ENCODE measurements around the gene SPSB2. TPM values are rescaled to one million over a fixed set of nuclear protein-coding genes. Genes with fewer than 3 reads are reported as not detected.
"Not testable (repeated sequence)": the region's sequence is repeated elsewhere in the genome, so short reads cannot be mapped to it uniquely, and the experiment has no call there.

SPSB2 gene
- total and polyA plus RNA-seq, 9 donors = 3.2 to 8.4 (median 6.7) TPM

- peaks cover 36% of the 10 kb centered on the region for H3K27me3 ChIP-seq (ENCODE audit: control insufficient read depth, insufficient read depth, low read length)
- 18% methylated on average over 8 of the region's 29 CpGs for WGBS (ENCODE audit: insufficient coverage)
- DNase-seq = no peak
- H3K36me3 ChIP-seq (ENCODE audit: control insufficient read depth, insufficient read depth, low read length) = no peaks in the 10 kb centered on the region
- H3K4me1 ChIP-seq (ENCODE audit: control insufficient read depth, insufficient read depth, low read length) = peaks cover 13% of the 10 kb centered on the region
- H3K9me3 ChIP-seq (replicated peaks; ENCODE audit: control insufficient read depth, low read depth, low read length) = no peaks in the 10 kb centered on the region
- H3K4me3 ChIP-seq (ENCODE audit: low read length) = peak overlapping the region; percentile 43
- no peak overlapping the region for H3K27ac ChIP-seq (ENCODE audit: low read length)
These were observed 42.1 kb upstream of the SPSB2 start for GRCh38 chr12:6914947-6915788.

- Histone ChIP-seq H3K4me1 (ENCODE audit: control insufficient read depth, insufficient read depth, low read length) (peaks cover 13% of the 10 kb centered on the region), H3K27ac (ENCODE audit: low read length) (no peak within 1 kb of the TSS), H3K9me3 (replicated peaks; ENCODE audit: control insufficient read depth, low read depth, low read length) (no peaks in the 10 kb centered on the region), H3K36me3 (ENCODE audit: control insufficient read depth, insufficient read depth, low read length) (no peaks in the 10 kb centered on the region), H3K4me3 (ENCODE audit: low read length) (peak within 1 kb of the TSS; percentile 43), H3K27me3 (ENCODE audit: control insufficient read depth, insufficient read depth, low read length) (peaks cover 36% of the 10 kb centered on the region)
- peak; percentile 83 for DNase-seq
- WGBS (ENCODE audit: insufficient coverage) = under 1% methylated on average over 63 of the region's 68 CpGs
These were observed 41.3 kb upstream of the SPSB2 start, which contains the start of gene ENO2 for GRCh38 chr12:6914246-6914946. Gene ENO2 (plus strand): TSS chr12:6914580. CDS start chr12:6915833, 1,253 bp downstream.

GRCh38 chr12:6912164-6912935, 39.2 kb upstream of the SPSB2 start:
- DNase-seq = no peak
- H3K9me3 ChIP-seq (replicated peaks; ENCODE audit: control insufficient read depth, low read depth, low read length) = no peaks in the 10 kb centered on the region
- no peak overlapping the region for H3K4me3 ChIP-seq (ENCODE audit: low read length)
- peaks cover 36% of the 10 kb centered on the region for H3K27me3 ChIP-seq (ENCODE audit: control insufficient read depth, insufficient read depth, low read length)
- peaks cover 6% of the 10 kb centered on the region for H3K36me3 ChIP-seq (ENCODE audit: control insufficient read depth, insufficient read depth, low read length)
- 85% methylated on average over 11 of the region's 15 CpGs for WGBS (ENCODE audit: insufficient coverage)
- H3K4me1 ChIP-seq (ENCODE audit: control insufficient read depth, insufficient read depth, low read length) = peaks cover 13% of the 10 kb centered on the region
- no peak overlapping the region for H3K27ac ChIP-seq (ENCODE audit: low read length)

GRCh38 chr12:6909421-6910145, 36.5 kb upstream of the SPSB2 start:
- no peaks in the 10 kb centered on the region for H3K9me3 ChIP-seq (replicated peaks; ENCODE audit: control insufficient read depth, low read depth, low read length)
- 94% methylated on average over 3 of the region's 4 CpGs for WGBS (ENCODE audit: insufficient coverage)
- H3K36me3 ChIP-seq (ENCODE audit: control insufficient read depth, insufficient read depth, low read length) = peaks cover 6% of the 10 kb centered on the region
- H3K27me3 ChIP-seq (ENCODE audit: control insufficient read depth, insufficient read depth, low read length) = peaks cover 25% of the 10 kb centered on the region
- H3K4me3 ChIP-seq (ENCODE audit: low read length) = no peak overlapping the region
- H3K27ac ChIP-seq (ENCODE audit: low read length) = no peak overlapping the region
- H3K4me1 ChIP-seq (ENCODE audit: control insufficient read depth, insufficient read depth, low read length) = peaks cover 14% of the 10 kb centered on the region
- DNase-seq = no peak

- over 99% methylated on average over 8 of the region's 11 CpGs for WGBS (ENCODE audit: insufficient coverage)
- H3K9me3 ChIP-seq (replicated peaks; ENCODE audit: control insufficient read depth, low read depth, low read length); H3K27ac ChIP-seq (ENCODE audit: low read length); H3K4me3 ChIP-seq (ENCODE audit: low read length); H3K36me3 ChIP-seq (ENCODE audit: control insufficient read depth, insufficient read depth, low read length); DNase-seq: not testable (repeated sequence)
- Histone ChIP-seq H3K4me1 (ENCODE audit: control insufficient read depth, insufficient read depth, low read length) (peaks cover 13% of the 10 kb centered on the region), H3K27me3 (ENCODE audit: control insufficient read depth, insufficient read depth, low read length) (peaks cover 14% of the 10 kb centered on the region)
These were observed 35.0 kb upstream of the SPSB2 start for GRCh38 chr12:6908141-6908540.

GRCh38 chr12:6905414-6906040, 32.4 kb upstream of the SPSB2 start:
- Histone ChIP-seq H3K27me3 (ENCODE audit: control insufficient read depth, insufficient read depth, low read length) (no peaks in the 10 kb centered on the region), H3K4me1 (ENCODE audit: control insufficient read depth, insufficient read depth, low read length) (peaks cover 13% of the 10 kb centered on the region), H3K4me3 (ENCODE audit: low read length) (peak overlapping the region; percentile 73), H3K27ac (ENCODE audit: low read length) (peak overlapping the region; percentile 89), H3K9me3 (replicated peaks; ENCODE audit: control insufficient read depth, low read depth, low read length) (no peaks in the 10 kb centered on the region), H3K36me3 (ENCODE audit: control insufficient read depth, insufficient read depth, low read length) (peaks cover 6% of the 10 kb centered on the region)
- 50% methylated on average over 3 of the region's 5 CpGs for WGBS (ENCODE audit: insufficient coverage)
- no peak for DNase-seq

GRCh38 chr12:6904280-6905276, 31.5 kb upstream of the SPSB2 start, which contains the start of gene LRRC23:
Gene LRRC23 (plus strand): TSS chr12:6904822. CDS start chr12:6905634, 812 bp downstream.
- H3K36me3 ChIP-seq (ENCODE audit: control insufficient read depth, insufficient read depth, low read length) = peaks cover 6% of the 10 kb centered on the region
- H3K9me3 ChIP-seq (replicated peaks; ENCODE audit: control insufficient read depth, low read depth, low read length) = no peaks in the 10 kb centered on the region
- DNase-seq = peak; percentile 99
- peak within 1 kb of the TSS; percentile 89 for H3K27ac ChIP-seq (ENCODE audit: low read length)
- WGBS (ENCODE audit: insufficient coverage) = 1% methylated on average over 25 of the region's 34 CpGs
- H3K4me1 ChIP-seq (ENCODE audit: control insufficient read depth, insufficient read depth, low read length) = peaks cover 13% of the 10 kb centered on the region
- no peaks in the 10 kb centered on the region for H3K27me3 ChIP-seq (ENCODE audit: control insufficient read depth, insufficient read depth, low read length)
- H3K4me3 ChIP-seq (ENCODE audit: low read length) = peak within 1 kb of the TSS; percentile 73

GRCh38 chr12:6903722-6904121, 30.6 kb upstream of the SPSB2 start:
- Histone ChIP-seq H3K36me3 (ENCODE audit: control insufficient read depth, insufficient read depth, low read length) (peaks cover 6% of the 10 kb centered on the region), H3K9me3 (replicated peaks; ENCODE audit: control insufficient read depth, low read depth, low read length) (no peaks in the 10 kb centered on the region), H3K27ac (ENCODE audit: low read length) (no peak overlapping the region), H3K4me3 (ENCODE audit: low read length) (no peak overlapping the region), H3K27me3 (ENCODE audit: control insufficient read depth, insufficient read depth, low read length) (no peaks in the 10 kb centered on the region), H3K4me1 (ENCODE audit: control insufficient read depth, insufficient read depth, low read length) (peaks cover 13% of the 10 kb centered on the region)
- no peak for DNase-seq
- WGBS (ENCODE audit: insufficient coverage) = 78% methylated on average over 1 of the region's 1 CpG
